Measurements from ENCODE around the gene UQCR10. TPM values are rescaled to one million over a fixed set of nuclear protein-coding genes. Genes with fewer than 3 reads are reported as not detected.

The UQCR10 gene
- total and polyA plus RNA-seq, 9 of the 15 experiments (the other 6 are each of a cell fraction or from before 2014, with no cell fraction given), result 128 to 903 (median 163) TPM

DNA sequence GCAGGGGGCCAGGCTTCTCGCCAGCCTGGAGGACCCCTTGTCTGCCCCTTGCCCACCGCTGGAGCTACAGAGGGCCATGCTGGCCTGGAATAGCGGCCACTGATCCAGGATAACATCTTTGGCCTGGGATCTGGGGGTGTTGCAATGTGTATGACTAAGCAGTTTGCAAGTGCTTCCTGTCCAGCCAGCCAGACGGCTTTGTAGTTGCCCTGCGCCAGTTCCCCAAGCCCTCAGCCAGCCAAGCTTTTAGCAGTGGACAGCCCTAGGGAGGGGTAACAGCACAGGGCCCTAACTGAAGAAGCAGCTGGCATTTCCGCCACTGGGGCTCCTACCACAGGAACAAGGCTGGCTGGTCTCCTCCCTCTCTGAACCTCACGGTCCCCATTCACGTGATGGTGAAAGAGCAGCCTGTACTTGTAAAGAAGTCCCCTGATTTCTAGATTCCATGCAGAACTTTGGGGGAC lies 32.1 kb downstream of the UQCR10 start (continued):
- TF ChIP-seq BCLAF1 (IDR thresholded peaks at IDR 0.05; ENCODE audit: borderline replicate concordance in 1 of 2, control insufficient read depth in 1 of 2, low read depth in 2 of 2, low read length in 1 of 2) (no peak), TEAD4 (IDR thresholded peaks at IDR 0.05; ENCODE audit: low read length) (peak; percentile 39; the same call in 1 of the 2 replicates), TEAD4 (CRISPR knock-in tag; IDR thresholded peaks at IDR 0.05; ENCODE audit: borderline replicate concordance) (no peak), HIVEP1 (CRISPR knock-in tag; IDR thresholded peaks at IDR 0.05) (no peak), ZMIZ1 (IDR thresholded peaks at IDR 0.05; ENCODE audit: low read depth in 2 of 2, low read length in 2 of 2) (no peak), POLR2G (IDR thresholded peaks at IDR 0.05; ENCODE audit: low read depth, low read length) (no peak; the same call in 1 of the 2 replicates), CCAR2 (IDR thresholded peaks at IDR 0.05; ENCODE audit: low read depth, low read length) (no peak), EWSR1 (IDR thresholded peaks at IDR 0.05; ENCODE audit: borderline replicate concordance, low read depth, partially characterized antibody) (no peak), RBFOX2 (IDR thresholded peaks at IDR 0.05; ENCODE audit: low read depth, low read length) (peak; percentile 53), ZNF12 (CRISPR knock-in tag; IDR thresholded peaks at IDR 0.05) (no peak), ASH1L (IDR thresholded peaks at IDR 0.05; ENCODE audit: borderline replicate concordance, low read depth, partially characterized antibody) (no peak), SMARCE1 (IDR thresholded peaks at IDR 0.05) (peak; percentile 88), HDAC1 (IDR thresholded peaks at IDR 0.05) (no peak), ZBTB9 (CRISPR knock-in tag; IDR thresholded peaks at IDR 0.05) (peak; percentile 52; the same call in 1 of the 2 replicates), CHD2 (IDR thresholded peaks at IDR 0.05; ENCODE audit: low read depth, low read length) (no peak)
- TF ChIP-seq, protein P1, sequence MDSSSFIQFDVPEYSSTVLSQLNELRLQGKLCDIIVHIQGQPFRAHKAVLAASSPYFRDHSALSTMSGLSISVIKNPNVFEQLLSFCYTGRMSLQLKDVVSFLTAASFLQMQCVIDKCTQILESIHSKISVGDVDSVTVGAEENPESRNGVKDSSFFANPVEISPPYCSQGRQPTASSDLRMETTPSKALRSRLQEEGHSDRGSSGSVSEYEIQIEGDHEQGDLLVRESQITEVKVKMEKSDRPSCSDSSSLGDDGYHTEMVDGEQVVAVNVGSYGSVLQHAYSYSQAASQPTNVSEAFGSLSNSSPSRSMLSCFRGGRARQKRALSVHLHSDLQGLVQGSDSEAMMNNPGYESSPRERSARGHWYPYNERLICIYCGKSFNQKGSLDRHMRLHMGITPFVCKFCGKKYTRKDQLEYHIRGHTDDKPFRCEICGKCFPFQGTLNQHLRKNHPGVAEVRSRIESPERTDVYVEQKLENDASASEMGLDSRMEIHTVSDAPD (CRISPR knock-in tag; IDR thresholded peaks at IDR 0.05), result no peak
- TF ChIP-seq, protein P2, sequence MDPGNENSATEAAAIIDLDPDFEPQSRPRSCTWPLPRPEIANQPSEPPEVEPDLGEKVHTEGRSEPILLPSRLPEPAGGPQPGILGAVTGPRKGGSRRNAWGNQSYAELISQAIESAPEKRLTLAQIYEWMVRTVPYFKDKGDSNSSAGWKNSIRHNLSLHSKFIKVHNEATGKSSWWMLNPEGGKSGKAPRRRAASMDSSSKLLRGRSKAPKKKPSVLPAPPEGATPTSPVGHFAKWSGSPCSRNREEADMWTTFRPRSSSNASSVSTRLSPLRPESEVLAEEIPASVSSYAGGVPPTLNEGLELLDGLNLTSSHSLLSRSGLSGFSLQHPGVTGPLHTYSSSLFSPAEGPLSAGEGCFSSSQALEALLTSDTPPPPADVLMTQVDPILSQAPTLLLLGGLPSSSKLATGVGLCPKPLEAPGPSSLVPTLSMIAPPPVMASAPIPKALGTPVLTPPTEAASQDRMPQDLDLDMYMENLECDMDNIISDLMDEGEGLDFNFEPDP (CRISPR knock-in tag; IDR thresholded peaks at IDR 0.05), result no peak
